WERI-Rb-1 (cell line): ENCODE results near the gene OTOGL.
"Not testable (repeated sequence)": the region's sequence is repeated elsewhere in the genome, so short reads cannot be mapped to it uniquely, and the experiment has no call there.

Source experiments
- DNase-seq: peaks from one replicate; pipeline ENCODE4 v3.0.0-alpha.2; 2020
- H3K27ac ChIP-seq: fragments of 250-450 bp; sonication (Bioruptor Pico); 2 replicates; pipeline ENCODE4 v1.5.1; 2020; ENCODE audit warnings: mild to moderate bottlenecking, moderate library complexity
- H3K27me3 ChIP-seq: fragments of 250-450 bp; sonication (Bioruptor Pico); 2 replicates; pipeline ENCODE4 v1.5.1; 2021; ENCODE audit warnings: mild to moderate bottlenecking, low read depth, moderate library complexity; ENCODE audit not compliant: insufficient read depth, severe bottlenecking
- H3K36me3 ChIP-seq: fragments of 250-450 bp; sonication (Bioruptor Pico); 2 replicates; pipeline ENCODE4 v1.5.1; 2020; ENCODE audit warnings: mild to moderate bottlenecking, moderate library complexity
- H3K4me3 ChIP-seq: 2 replicates; pipeline ENCODE4 v1.5.1; 2011; ENCODE audit warnings: low read depth, mild to moderate bottlenecking, control low read depth, low read length
- H3K9me3 ChIP-seq: fragments of 250-450 bp; sonication (Bioruptor Pico); 2 replicates; pipeline ENCODE4 v1.5.1; 2021; ENCODE audit warnings: mild to moderate bottlenecking, moderate library complexity; ENCODE audit not compliant: severe bottlenecking
- TF ChIP-seq, protein P1 (sequence below): IDR thresholded peaks from 2 replicates; pipeline ENCODE4 v1.5.1; 2011; ENCODE audit warnings: low read depth, mild to moderate bottlenecking, control low read depth, inconsistent platforms, low read length

The OTOGL gene

DNA sequence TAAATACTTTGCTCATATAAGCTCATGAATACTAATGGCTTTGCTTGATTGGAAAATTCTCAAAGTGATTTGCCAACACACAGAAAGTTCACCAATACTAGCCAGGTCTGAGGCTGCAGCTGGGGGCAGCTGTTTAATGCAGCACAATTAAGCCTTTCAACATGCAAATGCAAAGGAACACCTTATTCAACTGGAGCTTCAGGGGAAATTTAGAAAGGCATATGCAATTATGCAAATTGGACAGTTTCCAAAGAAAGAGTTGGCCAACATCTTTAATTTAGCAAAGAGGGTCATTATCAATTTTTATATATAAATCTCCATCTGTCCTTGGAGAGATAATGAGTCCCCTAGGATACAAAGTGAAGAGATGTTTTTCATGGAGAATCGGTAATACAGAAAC lies 40.2 kb upstream of the OTOGL start:
- no peaks in the 10 kb centered on the region for H3K27me3 ChIP-seq

DNA sequence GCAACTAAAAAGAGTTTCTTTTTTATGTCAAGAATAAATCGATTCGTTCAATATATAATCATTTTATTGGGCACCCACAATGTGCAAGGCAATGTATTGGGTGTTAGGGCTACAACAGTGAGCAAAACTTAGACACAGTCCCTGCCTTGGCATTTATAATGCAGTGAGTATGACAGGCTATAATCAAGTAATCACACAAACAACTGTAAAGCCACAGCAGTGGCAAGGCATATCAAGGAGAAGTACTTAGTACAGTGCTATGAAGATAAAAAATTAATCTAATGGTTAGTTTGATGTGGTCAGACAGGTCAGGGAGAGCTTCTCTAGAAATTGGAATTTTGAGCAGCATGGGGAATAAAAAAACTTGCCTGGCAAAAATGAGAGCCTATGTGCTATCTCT lies 39.5 kb upstream of the OTOGL start:
- H3K4me3 ChIP-seq: no peak overlapping the region
- no peaks in the 10 kb centered on the region for H3K36me3 ChIP-seq
- TF ChIP-seq, protein P1, sequence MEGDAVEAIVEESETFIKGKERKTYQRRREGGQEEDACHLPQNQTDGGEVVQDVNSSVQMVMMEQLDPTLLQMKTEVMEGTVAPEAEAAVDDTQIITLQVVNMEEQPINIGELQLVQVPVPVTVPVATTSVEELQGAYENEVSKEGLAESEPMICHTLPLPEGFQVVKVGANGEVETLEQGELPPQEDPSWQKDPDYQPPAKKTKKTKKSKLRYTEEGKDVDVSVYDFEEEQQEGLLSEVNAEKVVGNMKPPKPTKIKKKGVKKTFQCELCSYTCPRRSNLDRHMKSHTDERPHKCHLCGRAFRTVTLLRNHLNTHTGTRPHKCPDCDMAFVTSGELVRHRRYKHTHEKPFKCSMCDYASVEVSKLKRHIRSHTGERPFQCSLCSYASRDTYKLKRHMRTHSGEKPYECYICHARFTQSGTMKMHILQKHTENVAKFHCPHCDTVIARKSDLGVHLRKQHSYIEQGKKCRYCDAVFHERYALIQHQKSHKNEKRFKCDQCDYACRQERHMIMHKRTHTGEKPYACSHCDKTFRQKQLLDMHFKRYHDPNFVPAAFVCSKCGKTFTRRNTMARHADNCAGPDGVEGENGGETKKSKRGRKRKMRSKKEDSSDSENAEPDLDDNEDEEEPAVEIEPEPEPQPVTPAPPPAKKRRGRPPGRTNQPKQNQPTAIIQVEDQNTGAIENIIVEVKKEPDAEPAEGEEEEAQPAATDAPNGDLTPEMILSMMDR: no peak
- H3K27me3 ChIP-seq: no peaks in the 10 kb centered on the region
- no peak for DNase-seq
- H3K27ac ChIP-seq: no peak overlapping the region
- no peaks in the 10 kb centered on the region for H3K9me3 ChIP-seq

More for the DNA sequence above, 40.2 kb upstream of the OTOGL start:
- H3K9me3 ChIP-seq: no peaks in the 10 kb centered on the region
- no peak overlapping the region for H3K4me3 ChIP-seq
- no peaks in the 10 kb centered on the region for H3K36me3 ChIP-seq
- TF ChIP-seq, protein P1: no peak
- no peak for DNase-seq
- H3K27ac ChIP-seq: no peak overlapping the region

DNA sequence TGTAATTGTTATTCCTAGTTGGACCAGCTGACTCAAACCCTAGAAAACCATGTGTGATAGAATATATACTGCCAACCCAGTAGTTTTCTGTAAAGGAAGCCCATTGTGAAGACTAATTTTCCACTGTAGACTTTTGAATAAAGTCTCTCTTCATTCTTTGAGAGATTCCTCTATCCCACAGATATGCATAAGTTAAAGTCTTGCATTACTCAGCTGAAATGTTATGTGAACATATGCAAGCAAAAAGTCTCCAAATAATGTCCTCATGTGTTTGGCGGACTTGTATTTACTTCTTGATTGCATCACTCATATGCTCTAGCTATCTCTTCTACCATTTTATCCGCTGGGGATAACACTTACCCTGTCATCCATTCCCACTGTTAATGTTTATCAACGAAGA lies 35.1 kb upstream of the OTOGL start:
- TF ChIP-seq, protein P1: no peak
- Histone ChIP-seq H3K27me3 (no peaks in the 10 kb centered on the region), H3K27ac (no peak overlapping the region), H3K36me3 (no peaks in the 10 kb centered on the region), H3K4me3 (no peak overlapping the region), H3K9me3 (no peaks in the 10 kb centered on the region)
- no peak for DNase-seq

DNA sequence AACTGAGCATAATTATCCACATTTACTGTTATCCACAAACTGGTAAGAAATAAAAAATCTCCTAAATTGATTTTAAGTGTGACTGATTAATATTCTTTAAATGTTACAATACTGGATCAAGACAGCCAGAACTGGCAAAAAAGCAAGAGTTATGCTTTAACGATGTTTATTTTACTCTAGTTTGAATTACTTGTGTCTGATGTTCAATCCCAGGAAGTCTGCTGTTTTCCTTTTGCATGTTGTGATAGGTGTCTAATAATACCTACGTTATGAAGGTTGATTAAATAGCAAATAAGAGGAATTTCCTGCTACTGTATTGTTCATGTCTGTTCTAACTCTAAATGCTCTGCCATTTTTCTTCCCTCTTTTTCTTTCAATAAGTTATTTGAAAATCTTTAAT lies 34.4 kb upstream of the OTOGL start:
- TF ChIP-seq, protein P1: no peak
- DNase-seq: no peak
- Histone ChIP-seq H3K27ac (no peak overlapping the region), H3K36me3 (no peaks in the 10 kb centered on the region), H3K4me3 (no peak overlapping the region), H3K9me3 (no peaks in the 10 kb centered on the region), H3K27me3 (no peaks in the 10 kb centered on the region)

DNA sequence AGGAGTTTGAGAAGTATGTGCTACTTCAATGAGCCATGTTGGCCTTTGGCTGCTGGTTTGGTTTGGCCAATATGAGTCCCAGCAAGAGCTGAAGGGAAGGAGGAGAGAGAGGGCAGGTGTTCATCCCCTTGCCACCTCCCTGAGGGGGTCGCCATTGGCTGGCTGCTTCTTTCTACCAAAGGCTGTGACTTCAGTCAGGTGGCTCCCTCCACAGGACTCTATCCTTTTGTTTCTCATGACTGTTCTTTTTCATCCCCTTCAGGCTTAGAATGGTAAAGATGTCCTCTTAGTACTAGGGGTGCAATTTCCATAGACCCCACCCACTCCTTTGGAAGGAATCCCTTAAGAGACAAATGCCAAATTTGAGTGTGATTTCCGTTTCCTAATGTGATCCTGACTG lies 31.2 kb upstream of the OTOGL start:
- H3K9me3 ChIP-seq: no peaks in the 10 kb centered on the region
- TF ChIP-seq, protein P1: peak; percentile 27; the same call in 1 of the 2 replicates
- H3K4me3 ChIP-seq: no peak overlapping the region
- H3K27ac ChIP-seq: no peak overlapping the region
- no peaks in the 10 kb centered on the region for H3K27me3 ChIP-seq
- H3K36me3 ChIP-seq: no peaks in the 10 kb centered on the region
- peak; percentile 17 for DNase-seq

DNA sequence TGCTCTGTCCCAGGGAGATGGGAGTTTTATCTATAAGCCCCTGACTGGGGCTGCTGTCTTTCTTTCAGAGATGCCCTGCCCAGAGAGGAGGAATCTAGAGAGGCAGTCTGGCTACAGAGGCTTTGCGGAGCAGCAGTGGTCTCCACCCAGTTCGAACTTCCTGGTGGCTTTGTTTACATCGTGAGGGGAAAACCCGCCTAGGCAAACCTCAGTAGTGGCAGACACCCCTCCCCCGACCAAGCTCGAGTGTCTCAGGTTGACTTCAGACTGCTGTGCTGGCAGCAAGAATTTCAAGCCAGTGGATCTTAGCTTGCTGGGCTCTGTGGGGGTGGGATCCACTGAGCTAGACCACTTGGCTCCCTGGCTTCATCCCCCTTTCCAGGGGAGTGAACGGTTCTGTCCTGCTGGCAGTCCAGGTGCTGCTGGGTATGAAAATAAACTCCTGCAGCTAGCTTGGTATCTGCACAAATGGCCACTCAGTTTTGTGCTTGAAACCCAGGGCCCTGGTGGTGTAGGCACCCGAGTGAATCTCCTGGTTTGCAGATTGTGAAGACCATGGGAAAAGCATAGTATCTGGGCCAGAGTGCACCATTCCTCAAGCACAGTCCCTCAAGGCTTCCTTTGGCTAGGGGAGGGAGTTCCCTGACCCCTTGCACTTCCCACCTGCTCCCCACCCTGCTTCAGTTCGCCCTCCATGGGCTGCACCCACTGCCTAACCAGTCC lies 15.3 kb upstream of the OTOGL start:
- H3K27me3 ChIP-seq, H3K9me3 ChIP-seq, H3K36me3 ChIP-seq, DNase-seq, H3K4me3 ChIP-seq, H3K27ac ChIP-seq: not testable (repeated sequence)
